HL-60/S4 (cell line): ENCODE data around the gene TOR2A.
"Not testable (repeated sequence)": the region's sequence is repeated elsewhere in the genome, so short reads cannot be mapped to it uniquely, and the experiment has no call there.

ENCODE experiments used
- in situ Hi-C: fragments of 300-500 bp; cut with MboI; formaldehyde crosslinking; loops from 2 replicates; pipeline ENCODE4 v1.14.3; 2022; ENCODE audit warnings: low sequenced_read_pairs

TOR2A gene

GRCh38 chr9:127769929-127770582 is 35.0 kb upstream of the TOR2A start:
- in situ Hi-C loops, result no loop called here

- in situ Hi-C loops, result no loop called here
Measured at GRCh38 chr9:127769101-127769500, 34.0 kb upstream of the TOR2A start.

- in situ Hi-C loops, result no loop called here
Measured at GRCh38 chr9:127768698-127769097, 33.6 kb upstream of the TOR2A start.

GRCh38 chr9:127767909-127768331 is 32.8 kb upstream of the TOR2A start:
- in situ Hi-C loops, result no loop called here

DNA sequence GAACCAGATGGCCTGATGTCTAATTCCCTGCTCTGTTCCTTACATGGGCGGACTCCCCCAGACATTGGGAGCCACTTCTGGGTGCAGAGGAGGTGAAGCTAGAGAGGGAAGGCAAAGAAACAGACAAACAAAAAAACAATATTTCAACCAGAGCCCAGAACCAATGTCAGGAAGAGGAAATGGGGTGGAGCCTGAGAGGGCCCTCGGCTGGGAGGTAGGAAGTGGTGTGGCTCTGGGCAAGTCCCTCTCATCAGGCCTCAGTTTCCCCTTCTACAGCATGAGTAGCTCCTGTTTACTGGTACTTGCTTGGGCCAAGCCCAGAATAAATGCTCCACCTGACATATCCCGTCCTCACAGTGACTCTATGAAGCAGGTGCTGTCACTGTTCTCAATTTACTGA is 32.3 kb upstream of the TOR2A start:
- in situ Hi-C loops, result no loop called here

- in situ Hi-C loops, result no loop called here
Measured at GRCh38 chr9:127765418-127765817, 30.3 kb upstream of the TOR2A start.

DNA sequence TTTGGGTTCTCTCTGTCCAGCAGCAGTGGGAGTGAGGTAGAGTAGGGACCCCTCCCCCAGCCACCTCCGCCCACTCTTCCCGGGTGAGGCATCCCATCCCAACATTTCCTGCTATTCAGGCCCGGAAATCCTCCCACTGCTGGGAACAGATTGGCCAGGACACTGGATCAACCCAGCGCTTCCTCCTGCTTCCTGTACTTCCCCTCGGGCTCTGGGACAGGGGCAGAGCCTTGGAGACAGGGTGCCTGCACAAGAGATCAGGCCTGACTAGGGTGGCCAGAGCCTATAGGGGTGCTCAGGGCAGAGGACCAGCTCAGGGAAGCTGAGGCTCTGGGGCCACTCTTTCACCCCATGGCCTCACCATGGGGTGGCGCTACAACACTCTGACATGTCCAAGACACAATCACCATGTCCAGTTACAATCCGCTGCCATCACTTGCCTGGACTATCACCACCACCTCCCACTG is 28.9 kb upstream of the TOR2A start:
- in situ Hi-C loops, result no loop called here

GRCh38 chr9:127762111-127762676 is 27.1 kb upstream of the TOR2A start:
- in situ Hi-C loops, result no loop called here

DNA sequence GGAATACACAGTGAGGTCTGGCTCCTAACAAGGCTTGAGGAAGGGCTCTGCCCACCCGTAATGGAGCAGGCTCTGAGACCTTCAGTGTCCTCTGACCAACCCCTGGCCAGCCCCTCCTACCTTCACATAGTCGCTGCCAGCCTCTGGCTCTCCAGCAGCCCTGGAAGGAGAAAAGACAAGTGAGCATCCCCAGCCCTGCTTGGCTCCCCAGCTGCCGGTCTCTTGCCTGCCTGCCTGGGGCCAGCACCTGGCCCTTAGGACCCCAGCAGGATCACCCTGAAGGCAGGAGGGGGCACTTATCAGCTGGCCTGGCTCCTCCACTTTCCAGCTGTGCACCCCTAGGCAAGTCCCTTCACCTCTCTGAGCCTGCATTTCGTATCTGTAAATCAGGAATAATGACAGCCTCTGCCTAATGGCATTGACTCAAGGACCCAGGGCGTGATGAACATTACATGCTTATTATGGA is 26.4 kb upstream of the TOR2A start:
- in situ Hi-C loops, result no loop called here

DNA sequence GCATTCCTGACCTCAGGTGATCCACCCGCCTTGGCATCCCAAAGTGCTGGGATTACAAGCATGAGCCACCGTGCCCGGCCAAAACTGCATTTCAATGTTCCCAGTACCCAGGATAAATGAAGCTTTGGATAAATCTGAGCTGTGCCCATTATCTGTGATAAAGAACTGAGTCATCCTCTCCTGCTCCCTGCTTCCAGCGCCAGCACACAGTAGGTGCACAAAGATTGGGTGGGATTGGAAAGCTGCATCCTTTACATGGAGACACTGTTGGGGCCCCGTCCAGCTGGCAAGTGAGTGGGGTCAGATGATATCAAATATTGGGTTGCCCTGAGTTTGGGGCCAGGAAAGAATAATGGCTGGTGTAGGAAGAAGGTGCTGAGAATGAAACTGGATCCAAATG is 26.0 kb upstream of the TOR2A start:
- in situ Hi-C loops, result no loop called here

GRCh38 chr9:127758843-127759242 is 23.7 kb upstream of the TOR2A start:
- in situ Hi-C loops, result no loop called here

DNA sequence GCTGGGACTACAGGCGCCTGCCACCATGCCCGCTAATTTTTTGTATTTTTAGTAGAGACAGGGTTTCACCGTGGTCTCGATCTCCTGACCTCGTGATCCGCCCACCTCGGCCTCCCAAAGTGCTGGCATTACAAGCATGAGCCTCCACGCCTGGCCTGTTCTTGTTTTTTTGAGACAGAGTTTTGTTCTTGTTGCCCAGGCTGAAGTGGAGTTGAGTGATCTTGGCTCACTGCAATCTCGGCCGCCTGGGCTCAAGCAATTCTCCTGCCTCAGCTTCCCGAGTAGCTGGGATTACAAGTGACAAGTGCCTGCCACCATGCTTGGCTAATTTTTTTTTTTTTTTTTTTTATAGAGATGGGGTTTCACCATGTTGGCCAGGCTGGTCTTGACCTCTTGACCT is 21.7 kb upstream of the TOR2A start:
- in situ Hi-C loops, result not testable (repeated sequence)

GRCh38 chr9:127756233-127756632 is 21.1 kb upstream of the TOR2A start:
- in situ Hi-C loops, result no loop called here

GRCh38 chr9:127755061-127756060 is 20.3 kb upstream of the TOR2A start:
- in situ Hi-C loops, result no loop called here

GRCh38 chr9:127754099-127755060 is 19.3 kb upstream of the TOR2A start:
- in situ Hi-C loops, result no loop called here

DNA sequence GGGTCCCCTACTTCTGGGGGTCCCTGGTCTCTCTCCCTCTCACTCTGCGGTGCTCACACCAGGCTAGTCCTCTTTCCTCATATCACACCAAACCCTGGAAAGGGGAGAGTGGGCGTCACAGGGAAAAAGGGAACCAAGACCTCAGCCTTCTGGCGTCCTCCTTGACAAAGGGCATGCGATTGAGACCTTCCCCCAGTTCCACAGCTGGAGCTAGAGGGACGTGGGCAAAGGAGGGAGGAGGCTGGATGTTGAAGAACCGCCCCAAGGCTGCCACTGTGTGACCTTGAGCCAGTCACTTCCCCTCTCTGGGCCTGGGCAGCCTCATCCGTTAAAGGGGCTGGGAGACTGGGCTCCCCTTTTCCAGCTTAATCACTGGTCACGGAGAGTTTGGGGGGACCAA is 18.5 kb upstream of the TOR2A start:
- in situ Hi-C loops, result no loop called here

- in situ Hi-C loops, result no loop called here
Measured at GRCh38 chr9:127753148-127753547, 18.1 kb upstream of the TOR2A start.

GRCh38 chr9:127751269-127752054 is 16.4 kb upstream of the TOR2A start:
- in situ Hi-C loops, result no loop called here

DNA sequence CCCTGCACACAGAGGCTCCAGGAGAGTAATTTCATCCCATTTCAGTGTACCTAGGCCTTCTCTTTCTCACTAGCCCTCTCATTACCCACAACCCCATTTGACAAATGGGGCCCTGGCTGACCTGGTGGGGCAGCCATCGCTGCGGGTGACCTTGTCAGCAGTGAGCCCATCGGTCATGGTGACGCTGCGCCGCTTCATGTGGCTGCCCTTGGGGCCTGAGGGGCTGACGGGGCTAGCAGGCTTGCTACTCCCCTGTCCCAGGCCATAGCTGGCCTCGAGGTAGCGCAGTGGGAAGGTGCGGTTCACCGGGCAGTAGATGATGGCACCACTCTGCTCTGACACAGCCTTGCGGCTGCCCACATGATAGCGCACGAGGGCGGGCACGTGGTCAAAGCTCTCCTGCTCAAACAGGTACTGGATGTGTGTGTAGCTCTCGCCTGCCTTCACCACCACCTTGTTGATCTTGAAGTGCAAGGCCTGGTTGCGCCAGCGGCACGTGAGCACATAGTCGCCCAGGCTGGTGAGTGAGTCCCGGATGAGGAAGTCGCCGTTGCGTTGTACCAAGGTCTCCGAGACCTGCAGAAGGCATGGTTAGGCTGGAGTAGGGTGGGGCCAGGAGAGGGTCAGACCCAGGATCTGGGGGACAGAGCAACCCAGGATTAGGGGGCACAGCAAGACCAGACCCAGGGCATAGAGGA is 14.1 kb upstream of the TOR2A start:
- in situ Hi-C loops, result no loop called here
